Stomach (tissue), 9 donors: ENCODE data around the gene SLC23A3. TPM values are rescaled to one million over a fixed set of nuclear protein-coding genes. Genes with fewer than 3 reads are reported as not detected.
A peak's percentile ranks its signal among the peaks of the same experiment; 100 is the strongest.

ENCODE experiments used
- DNase-seq, 2 donors: peaks; one replicate each; pipeline versions ENCODE4 v3.0.0 to v3.0.0-alpha.2; 2013 to 2019
- H3K27ac ChIP-seq, 5 donors: fragments of 200-600 bp in 4 of 5; sonication (generic) in 4 of 5; one replicate each; pipeline ENCODE4 v1.5.1; 2013 to 2019; ENCODE audit warnings: mild to moderate bottlenecking in 1 of 5, moderate library complexity in 1 of 5
- H3K27me3 ChIP-seq, 3 donors: fragments of 200-600 bp; sonication (generic); one replicate each; pipeline ENCODE4 v1.5.1; 2017 to 2019; ENCODE audit warnings: mixed run types in 1 of 3
- H3K36me3 ChIP-seq, 4 donors: fragments of 200-600 bp; sonication (generic); 1 replicate in 3 of 4; 2 replicates in 1 of 4; pipeline ENCODE4 v1.5.1; 2016 to 2019
- H3K4me1 ChIP-seq, 4 donors: fragments of 200-600 bp; sonication (generic); one replicate each; pipeline ENCODE4 v1.5.1; 2016 to 2019
- H3K4me3 ChIP-seq, 4 donors: fragments of 200-600 bp; sonication (generic) in 3 of 4; one replicate each; pipeline ENCODE4 v1.5.1; 2016 to 2019; ENCODE audit warnings: mild to moderate bottlenecking in 1 of 4
- H3K9me3 ChIP-seq, 4 donors: fragments of 200-600 bp; sonication (generic); one replicate each; pipeline ENCODE4 v1.5.1; 2016 to 2019
- CTCF ChIP-seq, 7 experiments: fragments of 450-650 bp in 4 of 7; fragments of 200-600 bp in 3 of 7; sonication (generic) in 3 of 7; IDR thresholded peaks; one replicate each; pipeline ENCODE4 v1.5.1; 2016 to 2019; ENCODE audit warnings: antibody characterized with exemption in 7 of 7, control low read depth in 2 of 7, mild to moderate bottlenecking in 1 of 7
- EP300 ChIP-seq: sonication (generic); formaldehyde crosslinking; IDR thresholded peaks from one replicate; pipeline ENCODE4 v1.6.1; 2017; ENCODE audit warnings: antibody characterized with exemption
- POLR2A ChIP-seq, 4 donors: fragments of 450-650 bp; IDR thresholded peaks; one replicate each; pipeline ENCODE4 v1.6.1; 2016; ENCODE audit warnings: antibody characterized with exemption in 4 of 4, control low read depth in 2 of 4, mild to moderate bottlenecking in 1 of 4, moderate library complexity in 1 of 4
- POLR2AphosphoS5 ChIP-seq, 3 donors: sonication (generic); formaldehyde crosslinking; IDR thresholded peaks; one replicate each; pipeline ENCODE4 v1.6.1; 2016; ENCODE audit warnings: antibody characterized with exemption in 3 of 3
- whole genome bisulfite sequencing, 5 donors: extraction: QIAGEN DNeasy Blood & Tissue Kit in 3 of 5; methylation state at CpG; one replicate each; pipeline versions ENCODE4 v1.1.5 to v1.1.7; 2013 to 2018; 5-methylcytosine and 5-hydroxymethylcytosine counted together
- intact Hi-C: fragments of 100-400 bp; cut with DNase I; formaldehyde crosslinking; loops from one replicate; pipeline ENCODE4 v1.15.1; 2023; ENCODE audit warnings: low total_unique reads
- polyA plus RNA-seq, 3 donors: library from polyadenylated mRNA; stranded (reverse); fragments of 200-250 nt; gene quantifications; one replicate each; pipeline ENCODE4 v1.2.3, GENCODE V29; 2013
- total RNA-seq, 5 donors: library from RNA; depleted of rRNA; stranded (reverse); fragments of >200 nt; gene quantifications; one replicate each; pipeline versions ENCODE4 v1.1.0 to v1.2.3, GENCODE V29; 2014 to 2016
- donor health status: healthy with polysubstance abuse.
- donor health status: Bipolar disorder and iron deficiency.
- donor health status: healthy.

Gene SLC23A3
- total and polyA plus RNA-seq, 8 donors: 0.45 to 4.1 (median 0.92) TPM; not detected in 1

GRCh38 chr2:219126555-219126954 lies 43.3 kb downstream of the SLC23A3 start:
- TF ChIP-seq POLR2AphosphoS5 (IDR thresholded peaks at IDR 0.05) (peak in 2 of 3 donors; percentile 44 to 78), CTCF (IDR thresholded peaks at IDR 0.05) (no peak)
- DNase-seq: peak; percentile 55 to 64
- no peak overlapping the region for H3K4me3 ChIP-seq
- H3K4me1 ChIP-seq: peaks cover 41 to 69% (median 59%) of the 10 kb centered on the region in 4 donors
- intact Hi-C loops: no loop called here
- H3K27ac ChIP-seq: peak overlapping the region; percentile 32 to 84 (median 70)
- WGBS, 5 donors: 32 to 60% (median 39%) methylated on average over 3 of the region's 3 CpGs
- H3K36me3 ChIP-seq: peaks cover 0 to 7% (median 0%) of the 10 kb centered on the region in 4 donors
- H3K27me3 ChIP-seq: no peaks in the 10 kb centered on the region
- no peaks in the 10 kb centered on the region for H3K9me3 ChIP-seq

GRCh38 chr2:219125886-219126270 lies 44.0 kb downstream of the SLC23A3 start:
- Histone ChIP-seq H3K27ac (peak overlapping the region in 1 of 5 donors; percentile 84), H3K4me1 (peaks cover 41 to 69% (median 60%) of the 10 kb centered on the region in 4 donors), H3K4me3 (no peak overlapping the region), H3K36me3 (peaks cover 0 to 5% (median 0%) of the 10 kb centered on the region in 4 donors), H3K9me3 (no peaks in the 10 kb centered on the region), H3K27me3 (no peaks in the 10 kb centered on the region)
- intact Hi-C loops: no loop called here
- WGBS, 5 donors: 46 to 84% (median 60%) methylated on average over 1 of the region's 1 CpG
- no peak for DNase-seq
- no peak for TF ChIP-seq EP300
- TF ChIP-seq CTCF (IDR thresholded peaks at IDR 0.05): no peak
- TF ChIP-seq POLR2AphosphoS5 (IDR thresholded peaks at IDR 0.05): no peak
- TF ChIP-seq POLR2A (IDR thresholded peaks at IDR 0.05): no peak

- TF ChIP-seq CTCF (IDR thresholded peaks at IDR 0.05) (no peak), POLR2AphosphoS5 (IDR thresholded peaks at IDR 0.05) (no peak), POLR2A (IDR thresholded peaks at IDR 0.05) (no peak), EP300 (no peak)
- no peaks in the 10 kb centered on the region for H3K27me3 ChIP-seq
- peak overlapping the region in 1 of 5 donors; percentile 84 for H3K27ac ChIP-seq
- H3K4me3 ChIP-seq: no peak overlapping the region
- DNase-seq: peak; percentile 29 to 80
- peaks cover 41 to 69% (median 62%) of the 10 kb centered on the region in 4 donors for H3K4me1 ChIP-seq
- H3K9me3 ChIP-seq: no peaks in the 10 kb centered on the region
- intact Hi-C loops: no loop called here
- H3K36me3 ChIP-seq: no peaks in the 10 kb centered on the region
- WGBS, 5 donors: 75 to 78% (median 75%) methylated on average over 10 of the region's 10 CpGs
Observed at GRCh38 chr2:219125225-219125885, 44.5 kb downstream of the SLC23A3 start.

- intact Hi-C loops: no loop called here
- TF ChIP-seq POLR2A (IDR thresholded peaks at IDR 0.05): no peak
- no peak for TF ChIP-seq EP300
- TF ChIP-seq CTCF (IDR thresholded peaks at IDR 0.05): no peak
- TF ChIP-seq POLR2AphosphoS5 (IDR thresholded peaks at IDR 0.05): no peak
- no peaks in the 10 kb centered on the region for H3K27me3 ChIP-seq
- no peak overlapping the region for H3K4me3 ChIP-seq
- DNase-seq: peak in 1 of 2 donors; percentile 62
- peak overlapping the region in 2 of 5 donors; percentile 30 to 84 for H3K27ac ChIP-seq
- H3K36me3 ChIP-seq: no peaks in the 10 kb centered on the region
- 25 to 50% (median 45%) methylated on average over 4 of the region's 4 CpGs for WGBS, 5 donors
- no peaks in the 10 kb centered on the region for H3K9me3 ChIP-seq
- peaks cover 41 to 70% (median 63%) of the 10 kb centered on the region in 4 donors for H3K4me1 ChIP-seq
Observed at GRCh38 chr2:219124381-219125110, 45.3 kb downstream of the SLC23A3 start.
